Measurements from ENCODE around the gene MXD4.

DNA sequence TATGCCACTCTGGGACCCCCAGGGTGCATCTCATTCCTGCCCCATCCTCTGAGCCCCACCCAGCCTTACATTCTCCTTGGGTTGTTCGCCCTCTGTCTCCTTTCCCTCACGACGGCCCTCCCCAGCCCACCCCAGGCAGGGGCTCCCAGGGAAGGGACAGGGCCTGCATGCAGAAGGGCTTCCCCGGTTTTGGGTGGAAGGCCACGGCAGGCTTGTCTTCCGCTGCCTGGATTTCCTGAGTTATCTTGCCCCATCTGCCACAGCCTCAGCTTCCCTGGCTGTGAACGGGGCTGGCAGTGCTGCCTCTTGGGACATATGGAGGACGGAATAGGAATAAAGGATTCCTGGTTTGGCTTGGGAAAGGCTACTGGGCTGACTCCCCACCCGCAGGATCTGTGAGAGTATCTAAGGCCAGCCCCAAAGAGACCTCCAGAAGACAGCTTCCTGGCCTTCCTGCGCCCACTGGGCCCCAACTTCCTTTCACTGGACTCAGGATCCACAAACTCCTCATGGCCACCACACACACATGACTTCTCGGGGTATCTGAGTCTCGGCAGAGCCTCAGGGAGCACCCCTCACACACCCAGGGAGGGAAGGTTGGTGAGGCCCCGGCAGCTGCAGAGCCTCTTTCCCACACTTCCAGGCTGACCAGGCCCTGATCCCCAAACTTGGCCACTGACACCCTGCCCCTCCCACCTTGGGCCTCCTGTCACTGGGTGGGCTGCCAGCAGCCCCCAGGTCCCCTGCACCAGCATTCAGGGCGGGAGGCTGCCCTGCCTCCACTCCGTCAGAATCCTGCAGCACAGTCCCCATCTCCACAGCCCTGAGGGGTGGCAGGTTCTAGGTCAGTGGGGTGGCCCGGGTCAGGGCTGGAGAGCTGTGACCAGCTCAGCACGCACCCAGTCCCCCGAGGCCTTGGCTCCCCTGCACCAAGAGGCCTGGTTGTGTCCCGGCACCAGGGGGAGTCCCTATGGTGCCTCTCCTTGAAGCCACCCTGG is 3.5 kb upstream of the MXD4 start:
- no peak for TF ChIP-seq CTCF (IDR thresholded peaks at IDR 0.05)
- TF ChIP-seq POLR2A (IDR thresholded peaks at IDR 0.05), result no peak
